Ishikawa (cell line): ENCODE data around the gene YDJC.

ENCODE experiments used
- EGR1 ChIP-seq: IDR thresholded peaks from 2 replicates; pipeline ENCODE4 v1.6.1; 2012
- EP300 ChIP-seq: IDR thresholded peaks from 2 replicates; pipeline ENCODE4 v1.6.1; 2012; ENCODE audit warnings: borderline replicate concordance
- NFIC ChIP-seq: IDR thresholded peaks from 2 replicates; pipeline ENCODE4 v1.6.1; 2012
- REST ChIP-seq: IDR thresholded peaks from 2 replicates; pipeline ENCODE4 v1.6.1; 2012; ENCODE audit warnings: low read depth, mild to moderate bottlenecking
- TAF1 ChIP-seq: IDR thresholded peaks from 2 replicates; pipeline ENCODE4 v1.6.1; 2012; ENCODE audit warnings: low read depth, mild to moderate bottlenecking
- TEAD4 ChIP-seq: IDR thresholded peaks from 2 replicates; pipeline ENCODE4 v1.6.1; 2012
- USF1 ChIP-seq: IDR thresholded peaks from 2 replicates; pipeline ENCODE4 v1.6.1; 2012
- YY1 ChIP-seq: IDR thresholded peaks from 2 replicates; pipeline ENCODE4 v1.6.1; 2012; ENCODE audit warnings: low read depth
- ZBTB7A ChIP-seq: IDR thresholded peaks from 2 replicates; pipeline ENCODE4 v1.6.1; 2012; ENCODE audit warnings: low read depth

GRCh38 chr22:21643533-21644357, 13.9 kb upstream of the YDJC start:
- TF ChIP-seq ZBTB7A (no peak), EGR1 (no peak), REST (no peak), EP300 (no peak), TAF1 (no peak), NFIC (no peak), USF1 (no peak), TEAD4 (no peak), YY1 (no peak)
